Skin epidermis (tissue), 12 donors: ENCODE results near the gene TMEM178A.

Experiments
- H3K27ac ChIP-seq, 21 experiments: fragments of 200-600 bp; sonication (generic) in 11 of 21; one replicate each; pipeline ENCODE4 v1.5.0; 2020; ENCODE audit warnings: mild to moderate bottlenecking in 3 of 21, inconsistent platforms in 2 of 21, moderate library complexity in 2 of 21
- H3K4me3 ChIP-seq, 7 experiments: fragments of 200-600 bp; sonication (generic) in 2 of 7; one replicate each; pipeline ENCODE4 v1.5.0; 2020; ENCODE audit warnings: inconsistent platforms in 2 of 7, mild to moderate bottlenecking in 2 of 7, moderate library complexity in 1 of 7

The TMEM178A gene

DNA sequence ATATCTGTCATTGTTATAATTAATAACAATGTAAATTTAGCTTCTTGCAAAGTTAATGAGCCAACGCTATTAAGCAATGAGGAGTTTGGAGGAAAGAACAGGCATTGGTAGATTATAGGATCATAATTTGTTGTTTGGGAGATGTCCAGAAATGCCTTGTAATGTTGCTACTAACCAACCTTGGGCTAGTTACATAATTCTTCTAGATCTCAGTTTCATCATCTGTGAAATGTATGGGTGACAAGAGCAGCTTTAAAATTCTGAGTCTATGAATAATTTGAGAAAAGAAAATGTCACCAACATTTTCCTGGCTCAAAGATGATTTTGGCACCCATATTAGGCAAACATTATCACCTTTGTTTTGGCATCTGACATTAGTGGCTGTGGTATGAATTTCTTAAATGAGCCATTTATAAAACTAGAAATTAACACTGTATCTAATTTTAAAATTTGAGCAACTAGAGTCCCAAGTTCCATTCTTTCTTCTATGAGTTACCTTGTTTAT lies 2.9 kb downstream of the TMEM178A start:
- no peak overlapping the region for H3K27ac ChIP-seq
- no peak overlapping the region for H3K4me3 ChIP-seq

GRCh38 chr2:39671604-39672003 lies 5.9 kb downstream of the TMEM178A start:
- no peak overlapping the region for H3K27ac ChIP-seq
- no peak overlapping the region for H3K4me3 ChIP-seq

DNA sequence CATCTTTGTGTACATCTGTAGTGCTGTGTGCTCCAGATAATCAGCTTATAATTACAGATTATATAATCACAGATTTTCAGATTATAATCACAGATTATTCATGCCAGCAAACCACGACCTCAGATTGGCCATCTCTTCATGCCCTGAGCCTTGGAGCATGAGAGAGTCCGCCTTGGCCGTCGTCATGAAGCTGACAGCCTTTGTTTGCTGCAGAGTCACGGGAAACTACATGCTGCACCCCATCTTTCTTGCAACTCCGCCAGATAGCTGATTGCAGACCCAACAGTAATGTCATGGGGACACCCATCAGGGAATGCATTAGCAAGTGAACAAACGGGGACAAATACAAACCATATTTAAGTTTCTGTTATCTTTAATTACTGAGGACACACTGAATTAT lies 7.3 kb downstream of the TMEM178A start:
- Histone ChIP-seq H3K4me3 (no peak overlapping the region), H3K27ac (no peak overlapping the region)

DNA sequence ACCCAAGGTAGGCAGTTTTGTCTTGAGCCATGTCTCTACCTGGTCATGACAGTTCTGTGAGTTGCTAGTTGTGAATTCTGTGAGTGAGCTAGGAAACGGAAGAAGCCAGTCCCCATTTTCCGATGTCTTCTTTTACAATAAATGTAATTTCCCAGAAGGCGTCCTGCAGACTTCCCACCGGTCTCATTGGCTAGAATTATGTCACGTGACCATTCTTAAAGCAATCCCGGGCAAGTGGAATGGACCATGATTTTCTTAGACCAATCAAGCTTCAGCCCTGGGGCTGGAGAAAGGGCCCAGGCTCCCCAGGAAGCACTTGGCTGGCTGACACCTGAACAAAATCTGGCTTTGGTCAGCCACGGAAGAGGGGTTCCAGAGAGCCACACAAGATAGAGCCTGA lies 10.6 kb downstream of the TMEM178A start:
- Histone ChIP-seq H3K4me3 (no peak overlapping the region), H3K27ac (no peak overlapping the region)

GRCh38 chr2:39678170-39678569 lies 12.5 kb downstream of the TMEM178A start:
- Histone ChIP-seq H3K4me3 (no peak overlapping the region), H3K27ac (no peak overlapping the region)

GRCh38 chr2:39679805-39680204 lies 14.1 kb downstream of the TMEM178A start:
- no peak overlapping the region for H3K4me3 ChIP-seq
- H3K27ac ChIP-seq = no peak overlapping the region

GRCh38 chr2:39682066-39682692 lies 16.5 kb downstream of the TMEM178A start:
- no peak overlapping the region for H3K27ac ChIP-seq
- no peak overlapping the region for H3K4me3 ChIP-seq

DNA sequence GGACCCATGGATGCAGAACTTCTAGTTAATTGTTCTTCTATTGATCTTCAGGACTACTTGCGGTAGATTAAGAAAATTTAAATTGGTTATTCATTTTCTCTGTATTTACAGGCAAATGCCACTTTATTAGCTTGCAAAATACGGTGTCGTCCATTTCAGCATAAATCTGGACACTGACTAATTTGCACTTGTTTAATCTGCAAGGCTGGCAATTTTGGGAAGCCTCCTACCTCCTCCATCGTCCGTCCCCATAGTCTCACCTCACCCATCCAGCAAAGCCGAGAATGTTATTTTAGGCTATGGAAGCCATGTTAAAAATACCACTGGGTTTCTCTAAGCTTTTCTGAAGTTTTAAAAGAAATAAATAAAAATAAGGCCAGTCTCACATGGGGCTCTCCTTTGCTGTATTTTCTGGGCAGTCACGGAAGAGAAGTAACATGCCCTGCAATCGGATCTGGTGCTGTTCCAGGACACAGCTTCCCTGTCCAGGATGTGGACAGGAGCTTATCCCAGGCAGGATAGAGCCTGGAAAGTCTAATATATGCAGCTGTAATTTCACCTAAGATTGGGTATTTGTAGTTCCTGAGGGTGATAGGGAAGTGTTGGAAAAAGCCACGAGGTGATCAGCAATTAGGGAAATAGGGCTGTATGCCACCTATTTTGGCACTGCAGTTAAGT lies 17.4 kb downstream of the TMEM178A start:
- no peak overlapping the region for H3K4me3 ChIP-seq
- H3K27ac ChIP-seq = no peak overlapping the region

DNA sequence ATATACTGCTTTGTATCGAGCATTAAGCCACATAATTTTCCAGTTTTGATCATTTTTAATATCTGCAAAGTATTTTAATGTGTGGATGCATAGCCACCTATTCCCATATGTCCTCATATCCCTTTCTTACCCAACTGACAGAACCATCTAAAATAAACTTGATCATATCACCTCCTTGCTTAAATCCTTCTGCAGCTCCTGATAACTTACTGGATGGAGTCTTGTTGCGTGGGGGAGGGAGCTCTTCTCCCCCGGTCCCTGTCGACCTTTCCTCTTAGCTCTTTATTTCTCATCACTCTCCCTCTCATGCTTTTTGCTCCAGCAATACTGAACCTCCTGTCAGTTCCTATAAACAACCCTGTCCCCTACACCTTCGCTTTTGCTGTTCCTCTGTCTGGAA lies 18.7 kb downstream of the TMEM178A start:
- no peak overlapping the region for H3K27ac ChIP-seq
- no peak overlapping the region for H3K4me3 ChIP-seq

DNA sequence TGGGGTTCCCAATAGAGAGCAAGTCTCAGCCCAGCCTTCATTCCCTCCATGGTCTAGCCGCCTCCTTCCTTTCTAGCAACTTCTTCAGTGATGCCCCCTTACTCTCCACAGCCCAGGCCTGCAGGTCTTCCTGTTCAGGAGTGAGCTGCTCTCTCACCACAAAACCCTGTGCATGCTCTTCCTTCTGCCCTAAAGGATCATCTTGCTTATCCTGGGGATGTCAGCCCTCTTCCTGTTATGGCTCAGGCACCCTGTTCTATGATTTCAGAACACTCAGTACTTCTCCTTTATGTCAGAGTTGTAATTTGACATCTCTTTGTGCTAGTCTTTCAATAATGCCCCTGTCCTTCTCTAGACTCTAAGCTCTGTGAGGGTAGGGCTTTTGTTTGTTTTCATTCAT lies 19.4 kb downstream of the TMEM178A start:
- no peak overlapping the region for H3K27ac ChIP-seq
- no peak overlapping the region for H3K4me3 ChIP-seq

GRCh38 chr2:39686456-39686855 lies 20.7 kb downstream of the TMEM178A start:
- Histone ChIP-seq H3K27ac (no peak overlapping the region), H3K4me3 (no peak overlapping the region)

GRCh38 chr2:39688181-39688580 lies 22.5 kb downstream of the TMEM178A start:
- H3K27ac ChIP-seq = no peak overlapping the region

DNA sequence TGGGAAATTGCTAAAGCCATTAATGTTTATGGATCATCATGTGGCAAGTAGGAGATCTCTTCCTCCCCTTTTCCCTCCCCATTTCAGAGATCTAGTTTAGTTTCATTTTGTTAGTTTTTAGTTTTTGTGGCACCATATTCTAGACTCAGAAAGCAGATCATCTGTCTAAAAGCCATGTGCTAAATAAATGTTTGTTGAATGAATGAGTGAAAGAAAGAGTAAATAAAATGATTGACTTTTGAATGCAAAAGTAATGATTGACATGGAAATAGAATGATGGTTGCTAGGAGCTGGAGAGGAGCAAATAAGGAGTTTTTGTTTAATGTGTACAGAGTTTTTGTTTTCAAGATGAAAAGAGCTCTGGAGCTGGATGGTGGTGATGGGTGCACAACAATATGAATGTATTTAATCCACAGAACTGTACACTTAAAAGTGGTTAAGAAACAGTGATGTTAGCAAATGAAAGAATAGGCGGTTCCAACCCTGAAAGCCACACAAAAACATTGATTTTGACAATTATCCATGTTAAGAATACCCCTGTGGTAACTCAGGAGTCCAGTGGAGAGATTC lies 23.6 kb downstream of the TMEM178A start:
- H3K4me3 ChIP-seq = no peak overlapping the region
- no peak overlapping the region for H3K27ac ChIP-seq

More at GRCh38 chr2:39688181-39688580, 22.5 kb downstream of the TMEM178A start:
- no peak overlapping the region for H3K4me3 ChIP-seq

- no peak overlapping the region for H3K27ac ChIP-seq
- no peak overlapping the region for H3K4me3 ChIP-seq
These were observed 24.2 kb downstream of the TMEM178A start for GRCh38 chr2:39689876-39690275.

DNA sequence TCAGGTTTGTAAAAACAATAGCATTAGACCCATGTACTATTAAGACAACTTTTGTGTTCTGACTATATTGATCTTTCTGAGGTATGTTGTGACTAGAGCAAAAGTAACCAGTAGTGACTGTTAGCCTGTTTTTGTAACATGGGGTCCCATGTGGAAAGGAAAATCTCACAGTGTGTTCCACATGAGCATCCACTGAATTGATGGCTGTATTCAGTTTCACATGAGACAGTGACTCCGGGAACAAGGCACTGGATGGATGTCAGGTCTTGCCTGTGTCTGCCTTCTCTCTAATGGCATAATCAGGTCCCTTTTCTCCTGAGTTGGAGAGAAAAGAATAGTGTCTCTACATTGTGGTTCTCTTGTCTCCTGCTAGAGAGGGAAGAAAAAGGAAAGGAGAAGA lies 27.5 kb downstream of the TMEM178A start:
- Histone ChIP-seq H3K4me3 (no peak overlapping the region), H3K27ac (no peak overlapping the region)

DNA sequence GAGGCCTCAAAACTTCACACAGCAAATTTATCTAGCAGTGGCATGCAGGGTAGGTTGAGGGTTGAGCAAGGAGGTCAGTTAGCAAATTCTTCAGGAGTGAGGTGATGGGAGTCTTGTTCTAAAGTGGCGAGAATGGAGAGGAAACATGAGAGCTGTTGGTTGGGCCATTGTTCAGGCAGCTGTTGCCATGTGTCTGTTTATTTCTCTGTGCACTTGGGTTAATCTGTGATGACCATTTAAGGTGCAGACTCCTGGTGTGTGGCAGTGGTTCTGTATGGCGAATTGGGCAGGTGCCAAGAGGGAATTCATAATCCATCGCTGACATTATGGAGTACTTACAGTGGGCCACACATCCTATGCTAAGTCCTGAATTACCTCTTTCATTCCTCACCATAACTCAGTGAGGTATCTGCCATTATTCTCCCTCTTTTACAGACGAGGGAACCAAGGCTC lies 30.4 kb downstream of the TMEM178A start:
- Histone ChIP-seq H3K27ac (no peak overlapping the region), H3K4me3 (no peak overlapping the region)

- Histone ChIP-seq H3K4me3 (no peak overlapping the region), H3K27ac (no peak overlapping the region)
These were observed 31.1 kb downstream of the TMEM178A start for GRCh38 chr2:39696838-39697237.

DNA sequence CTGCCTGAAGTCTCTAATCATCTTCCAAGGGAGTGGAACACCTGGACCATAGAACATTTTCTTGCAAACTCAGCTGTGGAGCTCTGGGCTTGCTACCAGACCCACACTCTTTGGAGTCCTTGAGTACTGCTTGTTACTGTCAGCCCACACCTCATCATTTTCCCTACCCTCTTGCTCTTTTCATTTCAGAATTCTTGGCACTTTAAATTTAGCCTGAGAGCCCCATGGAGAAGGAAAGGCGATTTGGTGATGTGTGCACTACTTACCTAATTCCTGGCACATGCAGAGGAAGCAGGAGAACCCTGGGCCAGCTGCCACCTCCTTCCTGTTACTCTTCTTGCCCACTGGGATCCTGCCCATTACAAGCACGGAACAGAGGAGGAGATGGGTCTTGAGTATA lies 31.7 kb downstream of the TMEM178A start:
- no peak overlapping the region for H3K4me3 ChIP-seq

GRCh38 chr2:39701137-39701536 lies 35.4 kb downstream of the TMEM178A start:
- Histone ChIP-seq H3K4me3 (no peak overlapping the region), H3K27ac (no peak overlapping the region)

More for the DNA sequence above, 31.7 kb downstream of the TMEM178A start:
- no peak overlapping the region for H3K27ac ChIP-seq

DNA sequence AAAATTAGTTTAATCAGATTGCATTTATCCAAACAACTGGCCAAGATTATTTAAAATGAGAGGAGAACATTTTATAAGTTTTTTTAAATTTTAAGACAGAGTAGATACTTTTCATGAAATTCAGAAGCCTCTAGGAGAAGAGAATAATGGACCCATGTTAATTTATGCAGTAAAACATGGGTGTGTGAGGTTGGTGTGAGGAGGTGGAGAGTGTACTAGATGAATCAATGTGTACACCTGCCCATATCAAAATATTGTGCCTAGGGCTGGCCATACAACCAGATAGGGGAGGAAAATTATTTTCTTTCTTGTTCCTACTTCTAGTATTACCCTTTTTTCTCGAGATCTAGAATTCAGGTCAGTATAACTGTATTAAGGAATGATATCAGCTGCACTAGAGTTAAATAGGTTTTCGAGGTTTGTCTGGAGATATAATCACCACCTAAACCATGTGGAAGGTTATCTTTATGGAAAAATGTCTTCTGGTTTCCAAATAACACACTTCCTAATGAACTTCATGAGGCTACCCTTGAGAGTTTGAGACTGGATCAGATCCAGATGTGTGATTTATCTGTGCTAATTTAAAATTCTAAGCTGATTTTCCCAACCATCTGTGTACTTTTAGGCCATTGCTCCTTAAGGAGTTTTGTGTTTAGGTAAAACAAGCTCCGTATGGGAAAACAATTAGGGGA lies 37.6 kb downstream of the TMEM178A start:
- Histone ChIP-seq H3K27ac (no peak overlapping the region), H3K4me3 (no peak overlapping the region)

GRCh38 chr2:39704540-39704939 lies 38.8 kb downstream of the TMEM178A start:
- no peak overlapping the region for H3K27ac ChIP-seq
- H3K4me3 ChIP-seq = no peak overlapping the region
